Measurements from ENCODE around the gene UBASH3A.

UBASH3A gene

GRCh38 chr21:42374864-42375499 is 28.7 kb upstream of the UBASH3A start:
- DNase-seq = no peak

GRCh38 chr21:42375506-42375905 is 28.2 kb upstream of the UBASH3A start:
- DNase-seq = no peak

GRCh38 chr21:42375966-42376337 is 27.8 kb upstream of the UBASH3A start:
- no peak for DNase-seq

DNA sequence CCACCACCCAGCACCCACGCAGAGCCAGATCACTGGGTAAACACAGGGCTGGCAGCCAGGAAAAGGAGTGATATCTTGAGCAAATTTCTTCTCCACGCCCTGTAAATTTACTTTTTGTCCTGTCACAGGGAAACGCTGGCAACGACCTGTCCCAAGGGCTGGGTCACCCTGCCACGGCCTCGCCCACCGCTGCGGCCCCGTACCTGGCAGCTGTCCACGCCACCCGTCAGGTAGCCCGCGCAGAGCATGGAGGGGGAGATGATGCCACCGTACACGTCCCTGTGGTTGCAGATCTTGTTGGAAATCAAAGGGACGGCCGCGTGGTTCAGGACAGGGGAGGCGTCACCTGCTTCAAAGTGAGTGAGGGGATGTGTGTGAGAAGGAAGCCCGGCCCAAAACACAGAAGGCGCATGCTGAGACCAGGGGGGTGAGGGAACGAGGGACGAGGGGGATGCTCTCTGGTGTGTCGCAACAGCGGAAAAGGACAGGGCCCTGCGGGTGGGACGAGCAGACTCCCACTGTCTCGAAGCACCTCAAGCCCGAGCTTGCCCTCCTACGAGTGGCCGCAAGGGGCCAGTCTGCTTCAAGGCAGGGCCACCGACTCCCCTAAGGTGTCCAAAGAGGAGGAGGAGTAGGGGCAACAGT is 27.2 kb upstream of the UBASH3A start:
- DNase-seq = no peak

GRCh38 chr21:42377211-42377950 is 26.3 kb upstream of the UBASH3A start:
- DNase-seq = no peak

DNA sequence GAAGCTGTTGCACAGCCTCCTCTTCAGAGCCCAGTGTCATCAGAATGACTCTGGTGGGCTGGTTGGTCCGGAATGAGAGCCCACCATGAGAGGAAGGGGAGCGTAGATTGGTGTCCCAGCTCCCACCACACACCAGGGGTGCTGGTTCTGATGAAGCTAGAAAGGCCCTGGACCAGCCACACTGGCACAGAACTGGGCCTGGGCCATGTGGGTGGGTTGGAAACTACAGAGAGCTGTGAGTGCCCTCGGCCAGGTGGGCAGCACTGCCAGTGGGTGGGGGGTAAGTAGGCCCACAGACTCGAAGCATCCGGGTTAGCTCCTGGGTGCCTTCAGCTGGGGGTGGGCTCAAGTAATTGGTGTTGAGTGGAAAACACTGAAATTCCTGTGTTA is 25.8 kb upstream of the UBASH3A start:
- no peak for DNase-seq

DNA sequence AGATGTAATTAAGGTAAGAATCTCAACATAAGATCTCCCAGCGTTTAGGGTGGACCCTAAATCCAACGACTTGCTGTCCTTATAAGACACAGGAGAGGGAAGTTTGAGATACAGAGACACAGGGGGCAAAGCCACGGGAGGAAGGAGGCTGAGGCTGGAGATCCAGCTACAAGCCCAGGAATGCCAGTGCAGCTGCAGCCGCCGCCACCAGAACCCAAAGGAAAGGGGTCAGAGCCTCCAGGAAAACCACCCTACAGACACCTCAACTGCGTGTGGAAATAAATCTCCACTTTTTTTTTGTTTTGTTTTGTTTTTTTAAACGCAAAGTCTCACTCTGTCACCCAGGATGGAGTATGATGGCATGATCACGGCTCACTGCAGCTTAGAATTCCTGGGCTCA is 25.3 kb upstream of the UBASH3A start:
- DNase-seq = no peak

GRCh38 chr21:42379426-42380215 is 24.1 kb upstream of the UBASH3A start:
- DNase-seq = no peak

DNA sequence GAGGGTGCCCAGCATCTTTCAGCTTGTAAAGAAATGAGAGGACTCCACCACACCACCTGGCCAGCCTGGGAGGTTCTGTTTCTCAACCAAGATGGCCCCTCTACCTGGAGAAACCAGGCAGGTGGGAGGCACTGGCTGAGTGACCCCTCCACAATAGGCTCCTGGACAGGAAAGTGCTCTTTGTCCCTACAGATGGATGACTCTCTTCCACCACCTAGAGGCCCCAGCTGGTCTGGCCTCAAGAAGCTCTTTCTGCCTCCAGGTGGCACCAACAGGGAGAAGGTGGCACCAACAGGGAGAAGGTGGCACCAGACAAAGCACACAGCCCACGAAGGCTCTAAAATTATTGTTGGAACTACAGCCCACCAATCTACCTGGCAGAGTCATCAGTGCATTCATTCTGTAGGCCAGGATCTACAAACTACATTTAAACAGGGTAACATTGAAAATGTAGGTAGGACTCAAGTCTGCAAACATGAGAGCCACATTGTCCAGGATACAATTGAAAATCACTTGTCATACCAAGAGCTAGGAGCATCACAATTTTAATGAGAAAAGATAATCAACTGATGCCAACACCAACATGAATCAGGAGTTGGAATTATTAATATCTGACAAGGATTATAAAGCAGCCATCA is 22.2 kb upstream of the UBASH3A start:
- no peak for DNase-seq

DNA sequence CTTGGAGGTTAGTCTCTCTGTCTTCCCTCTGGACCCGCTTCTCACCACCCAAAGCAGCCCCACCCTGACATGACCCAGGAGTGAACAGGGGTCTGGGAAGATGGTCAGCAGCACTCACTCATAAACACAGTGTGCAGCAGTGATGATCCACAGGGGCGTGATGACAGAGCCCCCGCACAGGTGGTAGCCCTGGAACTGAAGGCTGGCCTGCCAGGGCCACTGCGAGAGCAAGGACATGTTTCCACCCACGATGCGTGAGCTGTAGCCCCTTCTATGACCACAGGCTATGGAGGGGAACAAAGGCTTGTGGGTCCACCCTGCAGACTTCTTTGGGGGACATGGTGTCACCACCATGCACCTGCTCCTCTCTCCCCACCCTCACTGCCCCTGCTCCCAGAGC is 20.8 kb upstream of the UBASH3A start:
- no peak for DNase-seq

DNA sequence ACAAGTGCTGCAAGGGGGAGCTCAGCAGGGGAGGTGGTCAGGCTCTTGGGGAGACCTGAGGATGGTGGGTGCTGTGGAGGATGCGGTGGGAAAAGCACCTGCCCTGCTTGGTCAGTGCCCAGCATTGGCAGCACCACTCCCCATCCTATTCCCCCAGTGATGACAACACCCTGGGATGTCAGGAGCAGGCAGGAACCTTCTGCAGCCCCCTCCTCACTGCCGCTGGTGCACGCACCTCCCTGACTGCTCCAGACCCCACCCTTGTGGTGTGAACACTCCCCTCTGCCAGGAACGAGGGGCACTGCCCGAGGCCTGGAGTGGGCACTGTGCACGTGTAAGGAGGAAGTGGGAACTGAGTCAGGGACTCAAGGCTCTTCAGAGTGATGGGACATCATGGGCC is 20.4 kb upstream of the UBASH3A start:
- no peak for DNase-seq

- DNase-seq = no peak
Observed at GRCh38 chr21:42384156-42384945, 19.4 kb upstream of the UBASH3A start.

DNA sequence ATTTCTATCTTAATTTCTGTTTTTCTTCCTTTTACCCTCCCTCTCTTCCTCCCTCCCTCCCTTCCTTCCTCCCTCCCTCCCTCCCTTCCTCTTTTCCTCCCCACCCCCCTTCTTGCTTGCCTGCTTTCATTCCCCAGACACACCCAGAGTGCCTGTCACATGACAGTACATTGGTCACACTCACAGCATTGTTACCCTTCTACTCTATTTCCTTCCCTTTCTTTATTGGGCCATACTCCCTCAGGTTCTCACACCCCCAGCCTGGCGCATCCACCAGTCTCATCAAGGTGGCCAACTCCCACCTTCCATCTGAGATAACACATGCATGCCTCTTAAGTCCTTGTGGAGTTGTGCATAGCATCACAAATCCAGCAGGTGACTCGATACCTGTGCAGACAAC is 18.7 kb upstream of the UBASH3A start:
- DNase-seq = no peak

DNA sequence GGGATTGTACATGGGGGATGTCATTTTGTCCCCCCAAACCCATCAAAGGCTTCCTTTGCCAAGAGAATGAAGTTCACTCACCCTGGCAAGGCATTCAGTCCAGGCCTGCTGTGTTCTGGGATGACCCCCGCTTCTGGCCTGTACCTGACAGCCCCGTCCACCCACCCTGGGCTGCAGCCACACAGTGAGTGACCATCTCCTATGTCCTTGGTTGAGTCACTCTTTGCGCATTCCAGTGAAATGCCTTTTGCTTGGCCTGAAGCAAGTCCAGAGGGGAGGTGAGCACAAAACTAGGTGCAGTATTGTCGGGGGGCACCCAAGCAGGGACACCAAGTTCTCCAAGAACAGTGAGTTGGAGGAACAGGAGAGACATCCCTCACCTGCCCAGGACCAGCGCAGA is 18.1 kb upstream of the UBASH3A start:
- DNase-seq = no peak

DNA sequence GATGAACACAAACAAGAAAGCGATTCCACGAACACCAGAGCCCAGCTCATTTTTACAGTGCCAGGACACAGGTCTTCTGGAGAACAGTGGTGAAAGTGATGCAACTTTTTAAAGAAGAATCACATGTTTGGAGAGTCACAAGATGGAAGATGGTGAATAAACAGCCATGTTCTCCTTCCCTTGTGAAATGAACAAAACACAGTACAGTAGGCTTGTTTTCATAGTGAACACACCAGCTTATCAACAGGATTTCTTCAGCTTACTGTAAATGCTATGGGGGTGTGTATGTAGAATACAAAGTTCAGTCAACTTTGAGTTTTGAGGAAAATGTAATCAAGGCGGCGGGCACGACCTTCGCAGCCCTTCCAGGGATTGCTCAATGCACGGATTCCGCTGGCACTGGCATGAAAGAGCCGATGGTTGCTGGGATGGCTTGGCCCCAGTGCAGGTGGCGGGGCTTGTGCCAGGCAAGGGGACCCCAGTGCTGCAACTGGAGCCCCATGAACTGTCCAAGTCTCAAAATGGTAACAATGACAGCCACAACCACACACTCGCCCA is 17.6 kb upstream of the UBASH3A start:
- no peak for DNase-seq

DNA sequence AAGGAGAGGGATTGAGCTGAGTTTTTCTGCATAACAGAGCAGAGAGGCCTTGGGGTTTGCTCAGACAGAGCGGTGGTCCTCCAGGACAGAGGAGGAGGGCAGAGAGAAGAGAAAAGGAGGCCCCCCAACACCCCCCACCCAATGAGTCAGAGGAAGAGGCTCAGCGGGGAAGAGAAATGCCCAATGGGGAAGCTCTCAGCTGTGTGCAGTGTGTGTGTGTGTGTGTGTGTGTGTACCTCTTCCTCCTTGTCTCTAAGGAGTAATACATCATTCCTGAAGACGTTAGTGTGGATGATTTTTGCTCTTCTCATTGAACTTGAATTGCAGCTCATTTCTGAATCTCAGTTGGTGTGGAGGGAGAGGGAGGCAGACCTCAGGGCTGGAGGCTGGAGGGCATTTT is 16.5 kb upstream of the UBASH3A start:
- DNase-seq = no peak

DNA sequence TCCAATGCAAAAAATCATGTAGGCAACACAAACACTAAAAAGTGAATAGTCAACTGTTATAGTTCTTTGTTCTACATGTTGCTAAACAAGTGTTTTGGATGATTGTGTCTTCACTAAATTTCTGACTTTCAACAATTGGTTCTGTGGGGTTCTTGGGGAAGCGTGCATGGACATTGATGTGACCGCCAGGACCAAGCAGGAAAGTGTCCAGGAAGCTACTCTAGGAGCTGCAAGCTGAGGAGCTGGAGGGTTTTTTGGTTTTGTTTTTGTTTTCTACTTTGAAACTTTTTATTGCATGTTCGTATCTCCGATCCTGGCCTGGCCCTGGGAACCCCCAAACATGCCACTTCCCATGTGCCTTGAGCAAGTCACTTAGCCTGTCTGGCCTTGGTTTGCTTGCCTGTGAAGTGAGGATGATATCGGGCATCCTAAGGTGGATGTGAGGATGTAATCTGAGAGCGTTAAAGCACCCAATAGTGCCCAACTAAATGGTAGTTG is 15.8 kb upstream of the UBASH3A start:
- no peak for DNase-seq

- no peak for DNase-seq
Observed at GRCh38 chr21:42388740-42389448, 14.8 kb upstream of the UBASH3A start.

DNA sequence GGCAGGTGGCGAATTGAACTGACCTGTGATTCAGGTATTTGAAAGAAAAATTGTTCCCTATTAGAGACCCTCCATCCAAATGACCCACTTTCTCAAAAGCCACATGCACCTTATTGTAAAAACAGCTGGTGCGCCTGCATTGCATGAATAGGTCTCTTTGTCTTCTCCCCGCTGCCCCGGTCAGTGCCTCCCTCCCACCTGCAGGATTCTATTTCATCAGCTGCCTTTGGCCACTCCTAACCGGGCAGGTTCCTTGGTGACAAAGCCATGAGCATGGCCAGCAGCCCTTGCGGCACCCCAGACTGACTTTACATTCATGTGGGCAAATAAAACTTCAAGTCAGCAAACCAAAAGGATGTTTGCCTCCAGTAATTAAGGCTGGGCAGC is 14.3 kb upstream of the UBASH3A start:
- no peak for DNase-seq

- DNase-seq = no peak
Observed at GRCh38 chr21:42390193-42390592, 13.5 kb upstream of the UBASH3A start.

DNA sequence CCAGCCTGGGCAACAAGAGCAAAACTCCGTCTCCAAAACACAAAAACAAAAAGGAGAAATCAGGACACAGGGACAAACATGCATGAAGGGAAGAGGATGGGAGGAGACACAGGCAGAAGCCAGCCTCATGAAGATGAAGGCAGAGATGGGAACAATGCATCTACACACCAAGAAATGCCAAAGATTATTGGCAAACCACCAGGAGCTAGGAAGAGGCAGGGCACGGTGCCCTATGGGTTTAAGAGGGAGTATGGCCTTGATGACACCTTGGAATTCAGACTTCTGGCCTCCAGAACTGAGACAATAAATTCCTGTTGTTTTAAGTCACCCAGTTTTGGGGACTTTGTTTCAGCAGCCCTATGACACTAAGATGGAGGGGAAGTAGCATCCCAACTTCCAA is 13.0 kb upstream of the UBASH3A start:
- DNase-seq = no peak

Data from fibroblast of skin of right biceps (primary cell).